WTC11 (cell line): ENCODE results near the gene SYNPO. TPM values are rescaled to one million over a fixed set of nuclear protein-coding genes. Genes with fewer than 3 reads are reported as not detected.

ENCODE experiments used
- ATAC-seq: fragments of 200-7000 bp; cut with Tn5 transposase; 2 replicates; pipeline ENCODE4 v1.10.0; 2021; ENCODE audit warnings: mild to moderate bottlenecking, moderate library complexity
- CTCF ChIA-PET: fragments of 300-600 bp; sonication (Branson Sonifier 250); formaldehyde crosslinking; loops from one replicate; lab custom pipeline; 2021; ENCODE audit warnings: antibody characterized with exemption; lab: Charles Lee
- POLR2A ChIA-PET: fragments of 350-600 bp; sonication (Branson Sonifier 250); formaldehyde crosslinking; loops from one replicate; lab custom pipeline; 2021; ENCODE audit warnings: antibody characterized with exemption; lab: Charles Lee
- DNase-seq: peaks from one replicate; pipeline ENCODE4 v3.0.0; 2021; ENCODE audit warnings: low spot score
- H3K27ac Mint-ChIP-seq: 2 replicates; pipeline ENCODE4 v1.8.0; 2021; ENCODE audit warnings: mixed read lengths
- H3K27me3 Mint-ChIP-seq: 2 replicates; pipeline ENCODE4 v1.8.0; 2021; ENCODE audit warnings: low read depth, mild to moderate bottlenecking, moderate library complexity, mixed read lengths
- H3K36me3 Mint-ChIP-seq: 2 replicates; pipeline ENCODE4 v1.8.0; 2021; ENCODE audit warnings: mixed read lengths
- H3K4me1 Mint-ChIP-seq: 2 replicates; pipeline ENCODE4 v1.8.0; 2022; ENCODE audit warnings: mixed read lengths
- H3K4me3 Mint-ChIP-seq: 2 replicates; pipeline ENCODE4 v1.8.0; 2021; ENCODE audit warnings: mild to moderate bottlenecking, moderate library complexity, mixed read lengths
- H3K9me3 Mint-ChIP-seq: 2 replicates; pipeline ENCODE4 v1.8.0; 2021; ENCODE audit warnings: mixed read lengths
- ATF1 ChIP-seq: sonication (generic); formaldehyde crosslinking; IDR thresholded peaks from 2 replicates; pipeline ENCODE4 v1.8.1; 2023; ENCODE audit warnings: mild to moderate bottlenecking, moderate library complexity, missing genetic modification reagents
- CREM ChIP-seq: sonication (generic); formaldehyde crosslinking; IDR thresholded peaks from 2 replicates; pipeline ENCODE4 v1.8.1; 2022; ENCODE audit warnings: mild to moderate bottlenecking, missing genetic modification reagents, moderate library complexity
- ELF4 ChIP-seq: sonication (generic); formaldehyde crosslinking; IDR thresholded peaks from 2 replicates; pipeline ENCODE4 v1.8.1; 2022; ENCODE audit warnings: low read depth, mild to moderate bottlenecking, moderate library complexity, missing genetic modification reagents
- EMX1 ChIP-seq: fragments of 250-450 bp; sonication (Bioruptor Pico); IDR thresholded peaks from 2 replicates; pipeline ENCODE4 v1.8.0; 2021; ENCODE audit warnings: mild to moderate bottlenecking
- FOXJ3 ChIP-seq: sonication (generic); formaldehyde crosslinking; IDR thresholded peaks from 2 replicates; pipeline ENCODE4 v1.9.0; 2021; ENCODE audit warnings: missing genetic modification reagents, mild to moderate bottlenecking, borderline replicate concordance
- FOXP1 ChIP-seq: sonication (generic); formaldehyde crosslinking; IDR thresholded peaks from 2 replicates; pipeline ENCODE4 v1.8.0; 2022; ENCODE audit warnings: missing genetic modification reagents, mild to moderate bottlenecking, moderate library complexity, borderline replicate concordance
- MYBL2 ChIP-seq: sonication (generic); formaldehyde crosslinking; IDR thresholded peaks from 2 replicates; pipeline ENCODE4 v1.8.1; 2023; ENCODE audit warnings: mild to moderate bottlenecking, moderate library complexity, missing genetic modification reagents
- NR2C2 ChIP-seq: sonication (generic); formaldehyde crosslinking; IDR thresholded peaks from 2 replicates; pipeline ENCODE4 v1.8.0; 2022; ENCODE audit warnings: mild to moderate bottlenecking, missing genetic modification reagents
- RELA ChIP-seq: sonication (generic); formaldehyde crosslinking; IDR thresholded peaks from 2 replicates; pipeline ENCODE4 v1.8.1; 2022; ENCODE audit warnings: missing genetic modification reagents, mild to moderate bottlenecking, borderline replicate concordance
- TCF7 ChIP-seq: sonication (generic); formaldehyde crosslinking; IDR thresholded peaks from 2 replicates; pipeline ENCODE4 v1.8.0; 2022; ENCODE audit warnings: mild to moderate bottlenecking, low read depth, missing genetic modification reagents, moderate library complexity
- ZBTB21 ChIP-seq: sonication (generic); formaldehyde crosslinking; IDR thresholded peaks from 2 replicates; pipeline ENCODE4 v1.8.1; 2023; ENCODE audit warnings: mild to moderate bottlenecking, missing genetic modification reagents, borderline replicate concordance
- ZNF232 ChIP-seq: sonication (generic); formaldehyde crosslinking; IDR thresholded peaks from 2 replicates; pipeline ENCODE4 v1.8.0; 2022; ENCODE audit warnings: mild to moderate bottlenecking, missing genetic modification reagents
- ZNF423 ChIP-seq: fragments of 250-450 bp; sonication (Bioruptor Pico); IDR thresholded peaks from 2 replicates; pipeline ENCODE4 v2.1.2; 2022; ENCODE audit warnings: mild to moderate bottlenecking, moderate library complexity
- ZNF671 ChIP-seq: fragments of 250-450 bp; sonication (Bioruptor Pico); IDR thresholded peaks from 2 replicates; pipeline ENCODE4 v1.8.0; 2021; ENCODE audit warnings: mild to moderate bottlenecking
- total RNA-seq: library from RNA; stranded (reverse); gene quantifications from 3 replicates; pipeline ENCODE4 v1.2.3, GENCODE V29; 2021
- TF ChIP-seq, protein P1 (sequence below): sonication (generic); formaldehyde crosslinking; conservative IDR thresholded peaks from 2 replicates; pipeline ENCODE4 v1.8.1; 2023; ENCODE audit warnings: mild to moderate bottlenecking, low read depth, missing genetic modification reagents, moderate library complexity
- TF ChIP-seq, protein P2 (sequence below): sonication (generic); formaldehyde crosslinking; IDR thresholded peaks from 2 replicates; pipeline ENCODE4 v1.8.0; 2022; ENCODE audit warnings: missing genetic modification reagents
- TF ChIP-seq, protein P3 (sequence below): fragments of 250-450 bp; sonication (Bioruptor Pico); IDR thresholded peaks from 2 replicates; pipeline ENCODE4 v1.9.0; 2021; ENCODE audit warnings: mild to moderate bottlenecking
- TF ChIP-seq, protein P4 (sequence below): sonication (generic); formaldehyde crosslinking; IDR thresholded peaks from 2 replicates; pipeline ENCODE4 v1.8.0; 2023; ENCODE audit warnings: missing genetic modification reagents
- TF ChIP-seq, protein P5 (sequence below): fragments of 250-450 bp; sonication (Bioruptor Pico); IDR thresholded peaks from 2 replicates; pipeline ENCODE4 v2.1.2; 2022; ENCODE audit warnings: mild to moderate bottlenecking, moderate library complexity
- TF ChIP-seq, protein P6 (sequence below): sonication (generic); formaldehyde crosslinking; IDR thresholded peaks from 2 replicates; pipeline ENCODE4 v1.8.0; 2023; ENCODE audit warnings: missing genetic modification reagents, mild to moderate bottlenecking, borderline replicate concordance

The SYNPO gene
- total RNA-seq, 1 experiment from 2014 or later: 2.1 TPM

DNA sequence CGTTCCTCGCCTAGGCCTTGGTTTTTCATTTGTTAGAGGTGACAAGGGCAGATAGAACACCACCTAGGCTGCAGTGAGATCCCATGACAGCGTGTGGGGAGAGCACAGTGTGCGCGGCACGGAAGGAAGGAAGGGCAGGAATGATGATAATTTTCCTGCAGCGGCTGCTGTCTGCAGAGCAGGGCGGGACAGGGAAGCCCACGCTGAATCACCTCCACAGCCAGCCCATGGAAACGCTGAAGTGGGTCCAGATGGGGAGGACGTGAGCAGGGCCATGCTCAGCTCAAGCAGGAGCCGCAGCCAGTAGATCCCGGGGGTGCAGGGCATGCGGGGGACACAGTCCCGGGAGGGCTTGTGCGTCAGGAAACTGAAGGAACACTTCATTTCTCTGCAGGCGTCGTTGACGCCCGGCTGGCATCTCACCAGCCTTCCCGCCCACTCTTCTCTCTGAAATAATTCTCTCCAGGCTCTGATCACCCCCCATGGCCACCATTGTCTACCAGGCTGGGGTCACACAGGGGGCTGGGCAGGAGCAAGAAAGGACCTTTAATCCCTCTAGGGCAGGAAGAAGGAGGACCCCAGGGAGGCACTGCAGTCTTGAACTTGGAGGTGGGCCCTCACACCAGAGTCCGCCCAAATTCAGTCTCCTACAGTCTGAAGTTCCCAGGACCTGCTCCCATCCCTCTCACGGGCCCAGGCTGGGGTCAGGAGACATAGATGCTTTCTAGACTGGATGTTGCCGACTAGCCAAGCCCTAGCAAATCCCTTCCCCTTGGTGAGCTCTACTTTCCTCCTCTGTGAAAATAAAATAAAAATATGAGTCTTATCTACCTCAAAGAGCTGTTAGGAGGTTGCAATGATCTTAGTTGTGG, 20.9 kb upstream of the SYNPO start:
- ChIA-PET POLR2A (no interaction called here), CTCF (interaction anchor here (0.8 to 1.5 kb wide), 5 partner anchors 27 to 81 kb away, joined by 3 to 4 read pairs (median 3); partner anchors contain the start of gene RBM22)
- TF ChIP-seq ATF1 (CRISPR knock-in tag): no peak
- TF ChIP-seq ZNF423 (CRISPR knock-in tag): peak; percentile 77
- H3K27me3 Mint-ChIP-seq: peaks cover 20% of the 10 kb centered on the region
- H3K36me3 Mint-ChIP-seq: no peaks in the 10 kb centered on the region
- H3K4me1 Mint-ChIP-seq: peaks cover 14% of the 10 kb centered on the region
- DNase-seq (no peak), ATAC-seq (peak; percentile 13)
- H3K27ac Mint-ChIP-seq: no peak overlapping the region
- H3K9me3 Mint-ChIP-seq: no peaks in the 10 kb centered on the region
- H3K4me3 Mint-ChIP-seq: no peak overlapping the region

DNA sequence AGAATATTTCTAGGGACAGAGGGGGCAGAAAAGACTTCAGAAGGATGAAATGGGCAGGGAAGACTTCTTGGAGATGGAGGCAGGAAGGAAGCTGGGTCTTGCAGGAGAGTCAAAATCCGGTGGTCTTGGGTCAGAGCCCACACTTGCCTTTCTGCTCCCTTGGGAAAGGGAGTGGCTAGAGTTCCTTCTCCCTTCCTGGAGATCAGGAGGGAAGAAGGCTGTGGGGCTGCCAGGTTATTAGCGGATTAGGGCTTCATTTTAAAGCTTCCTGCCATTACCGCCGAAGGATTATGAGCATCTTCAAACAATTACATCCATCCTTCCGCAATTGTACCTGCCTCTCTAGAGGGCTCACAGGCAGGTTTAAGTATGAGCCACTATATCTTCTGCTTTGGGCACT, 19.2 kb upstream of the SYNPO start:
- Mint-ChIP-seq H3K27ac (no peak overlapping the region), H3K36me3 (no peaks in the 10 kb centered on the region), H3K4me3 (no peak overlapping the region), H3K4me1 (peaks cover 7% of the 10 kb centered on the region), H3K27me3 (peaks cover 29% of the 10 kb centered on the region), H3K9me3 (no peaks in the 10 kb centered on the region)
- DNase-seq: no peak
- CTCF ChIA-PET: interaction anchor here (1.2 kb wide), 1 partner anchor 32 kb away, joined by 3 read pairs; no protein-coding TSS in a partner anchor
- POLR2A ChIA-PET: no interaction called here
- ATAC-seq: no peak
- TF ChIP-seq, protein P1, sequence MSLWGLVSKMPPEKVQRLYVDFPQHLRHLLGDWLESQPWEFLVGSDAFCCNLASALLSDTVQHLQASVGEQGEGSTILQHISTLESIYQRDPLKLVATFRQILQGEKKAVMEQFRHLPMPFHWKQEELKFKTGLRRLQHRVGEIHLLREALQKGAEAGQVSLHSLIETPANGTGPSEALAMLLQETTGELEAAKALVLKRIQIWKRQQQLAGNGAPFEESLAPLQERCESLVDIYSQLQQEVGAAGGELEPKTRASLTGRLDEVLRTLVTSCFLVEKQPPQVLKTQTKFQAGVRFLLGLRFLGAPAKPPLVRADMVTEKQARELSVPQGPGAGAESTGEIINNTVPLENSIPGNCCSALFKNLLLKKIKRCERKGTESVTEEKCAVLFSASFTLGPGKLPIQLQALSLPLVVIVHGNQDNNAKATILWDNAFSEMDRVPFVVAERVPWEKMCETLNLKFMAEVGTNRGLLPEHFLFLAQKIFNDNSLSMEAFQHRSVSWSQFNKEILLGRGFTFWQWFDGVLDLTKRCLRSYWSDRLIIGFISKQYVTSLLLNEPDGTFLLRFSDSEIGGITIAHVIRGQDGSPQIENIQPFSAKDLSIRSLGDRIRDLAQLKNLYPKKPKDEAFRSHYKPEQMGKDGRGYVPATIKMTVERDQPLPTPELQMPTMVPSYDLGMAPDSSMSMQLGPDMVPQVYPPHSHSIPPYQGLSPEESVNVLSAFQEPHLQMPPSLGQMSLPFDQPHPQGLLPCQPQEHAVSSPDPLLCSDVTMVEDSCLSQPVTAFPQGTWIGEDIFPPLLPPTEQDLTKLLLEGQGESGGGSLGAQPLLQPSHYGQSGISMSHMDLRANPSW: no peak
- TF ChIP-seq, protein P2, sequence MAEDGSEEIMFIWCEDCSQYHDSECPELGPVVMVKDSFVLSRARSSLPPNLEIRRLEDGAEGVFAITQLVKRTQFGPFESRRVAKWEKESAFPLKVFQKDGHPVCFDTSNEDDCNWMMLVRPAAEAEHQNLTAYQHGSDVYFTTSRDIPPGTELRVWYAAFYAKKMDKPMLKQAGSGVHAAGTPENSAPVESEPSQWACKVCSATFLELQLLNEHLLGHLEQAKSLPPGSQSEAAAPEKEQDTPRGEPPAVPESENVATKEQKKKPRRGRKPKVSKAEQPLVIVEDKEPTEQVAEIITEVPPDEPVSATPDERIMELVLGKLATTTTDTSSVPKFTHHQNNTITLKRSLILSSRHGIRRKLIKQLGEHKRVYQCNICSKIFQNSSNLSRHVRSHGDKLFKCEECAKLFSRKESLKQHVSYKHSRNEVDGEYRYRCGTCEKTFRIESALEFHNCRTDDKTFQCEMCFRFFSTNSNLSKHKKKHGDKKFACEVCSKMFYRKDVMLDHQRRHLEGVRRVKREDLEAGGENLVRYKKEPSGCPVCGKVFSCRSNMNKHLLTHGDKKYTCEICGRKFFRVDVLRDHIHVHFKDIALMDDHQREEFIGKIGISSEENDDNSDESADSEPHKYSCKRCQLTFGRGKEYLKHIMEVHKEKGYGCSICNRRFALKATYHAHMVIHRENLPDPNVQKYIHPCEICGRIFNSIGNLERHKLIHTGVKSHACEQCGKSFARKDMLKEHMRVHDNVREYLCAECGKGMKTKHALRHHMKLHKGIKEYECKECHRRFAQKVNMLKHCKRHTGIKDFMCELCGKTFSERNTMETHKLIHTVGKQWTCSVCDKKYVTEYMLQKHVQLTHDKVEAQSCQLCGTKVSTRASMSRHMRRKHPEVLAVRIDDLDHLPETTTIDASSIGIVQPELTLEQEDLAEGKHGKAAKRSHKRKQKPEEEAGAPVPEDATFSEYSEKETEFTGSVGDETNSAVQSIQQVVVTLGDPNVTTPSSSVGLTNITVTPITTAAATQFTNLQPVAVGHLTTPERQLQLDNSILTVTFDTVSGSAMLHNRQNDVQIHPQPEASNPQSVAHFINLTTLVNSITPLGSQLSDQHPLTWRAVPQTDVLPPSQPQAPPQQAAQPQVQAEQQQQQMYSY: no peak
- TF ChIP-seq FOXJ3 (no peak), ZNF671 (CRISPR knock-in tag) (no peak), EMX1 (CRISPR knock-in tag) (no peak), ELF4 (CRISPR knock-in tag) (no peak), MYBL2 (CRISPR knock-in tag) (no peak), NR2C2 (no peak), FOXP1 (CRISPR knock-in tag) (no peak), ZNF232 (no peak), ZBTB21 (CRISPR knock-in tag) (no peak), CREM (no peak), RELA (CRISPR knock-in tag) (no peak), TCF7 (CRISPR knock-in tag) (no peak)
- TF ChIP-seq, protein P3, sequence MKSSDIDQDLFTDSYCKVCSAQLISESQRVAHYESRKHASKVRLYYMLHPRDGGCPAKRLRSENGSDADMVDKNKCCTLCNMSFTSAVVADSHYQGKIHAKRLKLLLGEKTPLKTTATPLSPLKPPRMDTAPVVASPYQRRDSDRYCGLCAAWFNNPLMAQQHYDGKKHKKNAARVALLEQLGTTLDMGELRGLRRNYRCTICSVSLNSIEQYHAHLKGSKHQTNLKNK: no peak
- TF ChIP-seq, protein P4, sequence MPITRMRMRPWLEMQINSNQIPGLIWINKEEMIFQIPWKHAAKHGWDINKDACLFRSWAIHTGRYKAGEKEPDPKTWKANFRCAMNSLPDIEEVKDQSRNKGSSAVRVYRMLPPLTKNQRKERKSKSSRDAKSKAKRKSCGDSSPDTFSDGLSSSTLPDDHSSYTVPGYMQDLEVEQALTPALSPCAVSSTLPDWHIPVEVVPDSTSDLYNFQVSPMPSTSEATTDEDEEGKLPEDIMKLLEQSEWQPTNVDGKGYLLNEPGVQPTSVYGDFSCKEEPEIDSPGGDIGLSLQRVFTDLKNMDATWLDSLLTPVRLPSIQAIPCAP: no peak
- TF ChIP-seq, protein P5, sequence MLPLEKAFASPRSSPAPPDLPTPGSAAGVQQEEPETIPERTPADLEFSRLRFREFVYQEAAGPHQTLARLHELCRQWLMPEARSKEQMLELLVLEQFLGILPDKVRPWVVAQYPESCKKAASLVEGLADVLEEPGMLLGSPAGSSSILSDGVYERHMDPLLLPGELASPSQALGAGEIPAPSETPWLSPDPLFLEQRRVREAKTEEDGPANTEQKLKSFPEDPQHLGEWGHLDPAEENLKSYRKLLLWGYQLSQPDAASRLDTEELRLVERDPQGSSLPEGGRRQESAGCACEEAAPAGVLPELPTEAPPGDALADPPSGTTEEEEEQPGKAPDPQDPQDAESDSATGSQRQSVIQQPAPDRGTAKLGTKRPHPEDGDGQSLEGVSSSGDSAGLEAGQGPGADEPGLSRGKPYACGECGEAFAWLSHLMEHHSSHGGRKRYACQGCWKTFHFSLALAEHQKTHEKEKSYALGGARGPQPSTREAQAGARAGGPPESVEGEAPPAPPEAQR (CRISPR knock-in tag): no peak
- TF ChIP-seq, protein P6, sequence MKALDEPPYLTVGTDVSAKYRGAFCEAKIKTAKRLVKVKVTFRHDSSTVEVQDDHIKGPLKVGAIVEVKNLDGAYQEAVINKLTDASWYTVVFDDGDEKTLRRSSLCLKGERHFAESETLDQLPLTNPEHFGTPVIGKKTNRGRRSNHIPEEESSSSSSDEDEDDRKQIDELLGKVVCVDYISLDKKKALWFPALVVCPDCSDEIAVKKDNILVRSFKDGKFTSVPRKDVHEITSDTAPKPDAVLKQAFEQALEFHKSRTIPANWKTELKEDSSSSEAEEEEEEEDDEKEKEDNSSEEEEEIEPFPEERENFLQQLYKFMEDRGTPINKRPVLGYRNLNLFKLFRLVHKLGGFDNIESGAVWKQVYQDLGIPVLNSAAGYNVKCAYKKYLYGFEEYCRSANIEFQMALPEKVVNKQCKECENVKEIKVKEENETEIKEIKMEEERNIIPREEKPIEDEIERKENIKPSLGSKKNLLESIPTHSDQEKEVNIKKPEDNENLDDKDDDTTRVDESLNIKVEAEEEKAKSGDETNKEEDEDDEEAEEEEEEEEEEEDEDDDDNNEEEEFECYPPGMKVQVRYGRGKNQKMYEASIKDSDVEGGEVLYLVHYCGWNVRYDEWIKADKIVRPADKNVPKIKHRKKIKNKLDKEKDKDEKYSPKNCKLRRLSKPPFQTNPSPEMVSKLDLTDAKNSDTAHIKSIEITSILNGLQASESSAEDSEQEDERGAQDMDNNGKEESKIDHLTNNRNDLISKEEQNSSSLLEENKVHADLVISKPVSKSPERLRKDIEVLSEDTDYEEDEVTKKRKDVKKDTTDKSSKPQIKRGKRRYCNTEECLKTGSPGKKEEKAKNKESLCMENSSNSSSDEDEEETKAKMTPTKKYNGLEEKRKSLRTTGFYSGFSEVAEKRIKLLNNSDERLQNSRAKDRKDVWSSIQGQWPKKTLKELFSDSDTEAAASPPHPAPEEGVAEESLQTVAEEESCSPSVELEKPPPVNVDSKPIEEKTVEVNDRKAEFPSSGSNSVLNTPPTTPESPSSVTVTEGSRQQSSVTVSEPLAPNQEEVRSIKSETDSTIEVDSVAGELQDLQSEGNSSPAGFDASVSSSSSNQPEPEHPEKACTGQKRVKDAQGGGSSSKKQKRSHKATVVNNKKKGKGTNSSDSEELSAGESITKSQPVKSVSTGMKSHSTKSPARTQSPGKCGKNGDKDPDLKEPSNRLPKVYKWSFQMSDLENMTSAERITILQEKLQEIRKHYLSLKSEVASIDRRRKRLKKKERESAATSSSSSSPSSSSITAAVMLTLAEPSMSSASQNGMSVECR (CRISPR knock-in tag): no peak
